ENCODE data around the gene MSANTD7.

DNA sequence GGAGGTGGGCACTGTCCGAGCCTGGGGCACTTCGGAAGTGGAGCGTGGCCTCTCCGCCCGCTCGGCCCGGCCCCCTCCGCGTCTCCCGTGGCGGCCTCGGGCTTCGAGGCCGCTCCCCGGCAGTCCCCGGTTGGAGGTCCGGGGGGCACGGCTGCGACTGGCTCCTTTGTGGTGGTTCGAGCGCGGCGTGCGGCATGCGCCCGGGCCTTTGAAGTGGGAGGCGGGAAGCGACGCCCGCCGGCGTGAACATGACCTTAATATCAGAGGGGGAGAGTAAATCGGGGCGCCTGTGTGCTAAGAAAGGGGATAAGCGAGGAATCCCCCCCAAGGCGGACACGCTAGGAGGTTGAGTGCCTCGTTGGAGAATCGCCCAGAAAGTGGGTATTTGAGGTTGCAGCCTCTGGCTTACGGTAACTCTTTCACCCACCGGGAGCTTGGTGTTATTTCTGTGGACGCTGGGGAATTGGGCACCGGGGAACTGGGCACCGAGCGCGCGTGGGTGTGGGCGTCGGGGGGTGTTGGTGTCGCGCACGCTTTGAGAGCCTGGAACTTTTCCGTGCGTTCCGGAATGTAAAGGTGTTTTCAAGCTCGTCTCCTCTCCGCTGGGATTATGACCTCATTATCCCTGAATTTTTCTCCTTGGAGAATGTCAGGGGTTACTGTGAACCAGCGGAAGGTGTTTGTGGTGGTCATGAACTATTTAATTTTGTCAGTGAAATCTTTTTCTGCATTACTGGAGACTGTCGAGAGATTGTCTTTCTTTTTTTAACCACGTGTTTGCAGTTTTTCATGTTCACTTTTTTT lies 41.2 kb downstream of the MSANTD7 start:
- TF ChIP-seq, protein P1, sequence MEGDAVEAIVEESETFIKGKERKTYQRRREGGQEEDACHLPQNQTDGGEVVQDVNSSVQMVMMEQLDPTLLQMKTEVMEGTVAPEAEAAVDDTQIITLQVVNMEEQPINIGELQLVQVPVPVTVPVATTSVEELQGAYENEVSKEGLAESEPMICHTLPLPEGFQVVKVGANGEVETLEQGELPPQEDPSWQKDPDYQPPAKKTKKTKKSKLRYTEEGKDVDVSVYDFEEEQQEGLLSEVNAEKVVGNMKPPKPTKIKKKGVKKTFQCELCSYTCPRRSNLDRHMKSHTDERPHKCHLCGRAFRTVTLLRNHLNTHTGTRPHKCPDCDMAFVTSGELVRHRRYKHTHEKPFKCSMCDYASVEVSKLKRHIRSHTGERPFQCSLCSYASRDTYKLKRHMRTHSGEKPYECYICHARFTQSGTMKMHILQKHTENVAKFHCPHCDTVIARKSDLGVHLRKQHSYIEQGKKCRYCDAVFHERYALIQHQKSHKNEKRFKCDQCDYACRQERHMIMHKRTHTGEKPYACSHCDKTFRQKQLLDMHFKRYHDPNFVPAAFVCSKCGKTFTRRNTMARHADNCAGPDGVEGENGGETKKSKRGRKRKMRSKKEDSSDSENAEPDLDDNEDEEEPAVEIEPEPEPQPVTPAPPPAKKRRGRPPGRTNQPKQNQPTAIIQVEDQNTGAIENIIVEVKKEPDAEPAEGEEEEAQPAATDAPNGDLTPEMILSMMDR (IDR thresholded peaks at IDR 0.05) = peak in 1 of 5 experiments; percentile 11
- no peak for TF ChIP-seq EP300 (IDR thresholded peaks at IDR 0.05; ENCODE audit: low read depth)
